Measurements from ENCODE around the gene TMEM221. TPM values are rescaled to one million over a fixed set of nuclear protein-coding genes. Genes with fewer than 3 reads are reported as not detected.

Gene TMEM221
- total RNA-seq, 1 experiment from 2014 or later, result 0.39 TPM

GRCh38 chr19:17470068-17470841 lies 21.8 kb upstream of the TMEM221 start, which contains the start of gene SLC27A1:
TSS of gene SLC27A1 (plus strand) at chr19:17470524. CDS start at chr19:17470541, 17 bp downstream.
- intact Hi-C loops (cut with micrococcal nuclease; ENCODE audit: unreplicated experiment), result no loop called here
- peak within 1 kb of the TSS; percentile 79 for H3K27ac ChIP-seq (ENCODE audit: low read length)
- ATAC-seq (peak; percentile 94), DNase-seq (ENCODE audit: low read depth, low spot score) (no peak)
- H3K4me1 ChIP-seq (ENCODE audit: control insufficient read depth, insufficient read depth, low read length), result peaks cover 9% of the 10 kb centered on the region
- H3K36me3 ChIP-seq (ENCODE audit: control insufficient read depth, insufficient read depth, low read length), result no peaks in the 10 kb centered on the region
- in situ Hi-C loops (cut with HindIII; ENCODE audit: low pct_unique_long_range_greater_than_20kb, low sequenced_read_pairs), result no loop called here
- POLR2A ChIA-PET, result interaction anchor here (0.7 kb wide), 1 partner anchor 98 kb away, joined by 3 read pairs; no protein-coding TSS in a partner anchor
- no peak for TF ChIP-seq POLR2AphosphoS5 (IDR thresholded peaks at IDR 0.05; ENCODE audit: low read depth, low read length)
- no peak for TF ChIP-seq SIN3A (IDR thresholded peaks at IDR 0.05; ENCODE audit: borderline replicate concordance, insufficient read depth, low read depth, low read length)
- TF ChIP-seq, protein P1, sequence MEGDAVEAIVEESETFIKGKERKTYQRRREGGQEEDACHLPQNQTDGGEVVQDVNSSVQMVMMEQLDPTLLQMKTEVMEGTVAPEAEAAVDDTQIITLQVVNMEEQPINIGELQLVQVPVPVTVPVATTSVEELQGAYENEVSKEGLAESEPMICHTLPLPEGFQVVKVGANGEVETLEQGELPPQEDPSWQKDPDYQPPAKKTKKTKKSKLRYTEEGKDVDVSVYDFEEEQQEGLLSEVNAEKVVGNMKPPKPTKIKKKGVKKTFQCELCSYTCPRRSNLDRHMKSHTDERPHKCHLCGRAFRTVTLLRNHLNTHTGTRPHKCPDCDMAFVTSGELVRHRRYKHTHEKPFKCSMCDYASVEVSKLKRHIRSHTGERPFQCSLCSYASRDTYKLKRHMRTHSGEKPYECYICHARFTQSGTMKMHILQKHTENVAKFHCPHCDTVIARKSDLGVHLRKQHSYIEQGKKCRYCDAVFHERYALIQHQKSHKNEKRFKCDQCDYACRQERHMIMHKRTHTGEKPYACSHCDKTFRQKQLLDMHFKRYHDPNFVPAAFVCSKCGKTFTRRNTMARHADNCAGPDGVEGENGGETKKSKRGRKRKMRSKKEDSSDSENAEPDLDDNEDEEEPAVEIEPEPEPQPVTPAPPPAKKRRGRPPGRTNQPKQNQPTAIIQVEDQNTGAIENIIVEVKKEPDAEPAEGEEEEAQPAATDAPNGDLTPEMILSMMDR (IDR thresholded peaks at IDR 0.05), result no peak
- TF ChIP-seq, protein P2, sequence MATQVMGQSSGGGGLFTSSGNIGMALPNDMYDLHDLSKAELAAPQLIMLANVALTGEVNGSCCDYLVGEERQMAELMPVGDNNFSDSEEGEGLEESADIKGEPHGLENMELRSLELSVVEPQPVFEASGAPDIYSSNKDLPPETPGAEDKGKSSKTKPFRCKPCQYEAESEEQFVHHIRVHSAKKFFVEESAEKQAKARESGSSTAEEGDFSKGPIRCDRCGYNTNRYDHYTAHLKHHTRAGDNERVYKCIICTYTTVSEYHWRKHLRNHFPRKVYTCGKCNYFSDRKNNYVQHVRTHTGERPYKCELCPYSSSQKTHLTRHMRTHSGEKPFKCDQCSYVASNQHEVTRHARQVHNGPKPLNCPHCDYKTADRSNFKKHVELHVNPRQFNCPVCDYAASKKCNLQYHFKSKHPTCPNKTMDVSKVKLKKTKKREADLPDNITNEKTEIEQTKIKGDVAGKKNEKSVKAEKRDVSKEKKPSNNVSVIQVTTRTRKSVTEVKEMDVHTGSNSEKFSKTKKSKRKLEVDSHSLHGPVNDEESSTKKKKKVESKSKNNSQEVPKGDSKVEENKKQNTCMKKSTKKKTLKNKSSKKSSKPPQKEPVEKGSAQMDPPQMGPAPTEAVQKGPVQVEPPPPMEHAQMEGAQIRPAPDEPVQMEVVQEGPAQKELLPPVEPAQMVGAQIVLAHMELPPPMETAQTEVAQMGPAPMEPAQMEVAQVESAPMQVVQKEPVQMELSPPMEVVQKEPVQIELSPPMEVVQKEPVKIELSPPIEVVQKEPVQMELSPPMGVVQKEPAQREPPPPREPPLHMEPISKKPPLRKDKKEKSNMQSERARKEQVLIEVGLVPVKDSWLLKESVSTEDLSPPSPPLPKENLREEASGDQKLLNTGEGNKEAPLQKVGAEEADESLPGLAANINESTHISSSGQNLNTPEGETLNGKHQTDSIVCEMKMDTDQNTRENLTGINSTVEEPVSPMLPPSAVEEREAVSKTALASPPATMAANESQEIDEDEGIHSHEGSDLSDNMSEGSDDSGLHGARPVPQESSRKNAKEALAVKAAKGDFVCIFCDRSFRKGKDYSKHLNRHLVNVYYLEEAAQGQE (IDR thresholded peaks at IDR 0.05; ENCODE audit: insufficient read depth in 1 of 2, low read depth in 2 of 2, low read length in 1 of 2), result no peak
- TF ChIP-seq TCF7L2 (IDR thresholded peaks at IDR 0.05; ENCODE audit: low read depth, low read length), result no peak
- no TSS peak for BruUV-seq (replicated peaks)
- CTCF ChIA-PET, result interaction anchor here (0.6 kb wide), 1 partner anchor 389 kb away, joined by 5 read pairs; no protein-coding TSS in a partner anchor
- no peaks in the 10 kb centered on the region for H3K9me3 ChIP-seq (ENCODE audit: control insufficient read depth, insufficient read depth, low read depth, low read length)
- no peaks in the 10 kb centered on the region for H3K27me3 ChIP-seq (ENCODE audit: control insufficient read depth, insufficient read depth, low read length)
- H3K4me3 ChIP-seq (ENCODE audit: low read depth in 2 of 2, low read length in 2 of 2), result peak within 1 kb of the TSS; percentile 58 to 77

DNA sequence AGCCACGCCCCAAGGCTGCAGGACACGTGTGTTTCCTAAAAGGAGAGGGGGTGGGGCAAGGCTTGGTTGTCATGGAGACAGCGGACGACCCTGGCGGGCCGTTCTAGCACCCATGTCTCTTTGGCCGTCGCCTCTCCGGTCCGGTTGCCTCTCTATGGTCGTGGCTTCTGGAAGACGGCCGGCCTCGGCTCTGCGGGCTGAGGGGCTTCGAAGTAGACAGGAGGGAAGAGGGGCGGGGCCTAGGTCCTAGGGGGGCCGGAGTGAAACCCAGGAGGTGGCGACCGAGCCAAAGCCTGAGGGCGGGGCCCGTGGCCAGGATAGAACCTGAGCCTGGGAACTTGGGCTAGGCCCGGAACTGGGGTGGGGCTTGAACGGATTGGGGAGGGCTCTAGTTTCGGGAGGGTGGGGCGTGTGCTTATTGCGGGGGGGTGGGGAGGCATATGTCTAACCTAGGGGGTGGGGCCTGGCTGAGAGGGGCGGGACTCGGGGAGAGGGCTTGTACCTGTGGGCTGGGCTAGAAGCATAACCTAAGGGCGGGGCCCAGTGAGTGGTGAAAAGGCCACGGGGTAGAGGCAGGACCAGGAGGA lies 21.1 kb upstream of the TMEM221 start:
- peaks cover 6% of the 10 kb centered on the region for H3K4me1 ChIP-seq (ENCODE audit: control insufficient read depth, insufficient read depth, low read length)
- intact Hi-C loops (cut with micrococcal nuclease; ENCODE audit: unreplicated experiment), result loop anchor here (10.0 kb wide), 1 partner anchor 75 kb away; the partner anchor contains the start of gene CCDC194
- peak overlapping the region; percentile 58 to 77 for H3K4me3 ChIP-seq (ENCODE audit: low read depth in 2 of 2, low read length in 2 of 2)
- in situ Hi-C loops (cut with HindIII; ENCODE audit: low pct_unique_long_range_greater_than_20kb, low sequenced_read_pairs), result no loop called here
- no peaks in the 10 kb centered on the region for H3K36me3 ChIP-seq (ENCODE audit: control insufficient read depth, insufficient read depth, low read length)
- POLR2A ChIA-PET, result no interaction called here
- no TSS peak for BruUV-seq (replicated peaks)
- DNase-seq (ENCODE audit: low read depth, low spot score) (peak; percentile 82), ATAC-seq (peak; percentile 84)
- CTCF ChIA-PET, result interaction anchor here (0.6 kb wide), 1 partner anchor 42 kb away, joined by 3 read pairs; the partner anchor contains the start of gene PGLS
- peak overlapping the region; percentile 79 for H3K27ac ChIP-seq (ENCODE audit: low read length)
- H3K9me3 ChIP-seq (ENCODE audit: control insufficient read depth, insufficient read depth, low read depth, low read length), result no peaks in the 10 kb centered on the region
- TF ChIP-seq POLR2AphosphoS5 (IDR thresholded peaks at IDR 0.05; ENCODE audit: low read depth, low read length) (no peak), SIN3A (IDR thresholded peaks at IDR 0.05; ENCODE audit: borderline replicate concordance, insufficient read depth, low read depth, low read length) (no peak), TCF7L2 (IDR thresholded peaks at IDR 0.05; ENCODE audit: low read depth, low read length) (no peak)
- TF ChIP-seq, protein P2 (IDR thresholded peaks at IDR 0.05; ENCODE audit: insufficient read depth in 1 of 2, low read depth in 2 of 2, low read length in 1 of 2), result no peak
- TF ChIP-seq, protein P1 (IDR thresholded peaks at IDR 0.05), result no peak
- H3K27me3 ChIP-seq (ENCODE audit: control insufficient read depth, insufficient read depth, low read length), result no peaks in the 10 kb centered on the region
